Ovary (tissue), 9 donors: ENCODE data around the gene PERP. TPM values are rescaled to one million over a fixed set of nuclear protein-coding genes. Genes with fewer than 3 reads are reported as not detected.
A peak's percentile ranks its signal among the peaks of the same experiment; 100 is the strongest.

ENCODE experiments used
- DNase-seq, 5 donors: peaks; one replicate each; pipeline ENCODE4 v3.0.0-alpha.2; 2019 to 2020
- H3K27ac ChIP-seq, 2 donors: fragments of 200-600 bp; one replicate each; pipeline versions ENCODE4 v1.5.1 to v1.8.0; 2019 to 2022
- H3K27me3 ChIP-seq: fragments of 200-600 bp; one replicate; pipeline ENCODE4 v1.8.0; 2022
- H3K36me3 ChIP-seq: fragments of 200-600 bp; sonication (generic); one replicate; pipeline ENCODE4 v1.5.1; 2019
- H3K4me1 ChIP-seq: one replicate; pipeline ENCODE4 v1.8.1; 2013; ENCODE audit warnings: mild to moderate bottlenecking, moderate library complexity; ENCODE audit not compliant: insufficient read depth
- H3K4me3 ChIP-seq: fragments of 200-600 bp; sonication (generic); one replicate; pipeline ENCODE4 v1.5.1; 2017
- H3K9me3 ChIP-seq, 2 donors: fragments of 200-600 bp in 1 of 2; sonication (generic) in 1 of 2; one replicate each; pipeline versions ENCODE4 v1.5.1 to v1.8.1; 2013 to 2019; ENCODE audit warnings: mild to moderate bottlenecking in 1 of 2, moderate library complexity in 1 of 2
- EP300 ChIP-seq: sonication (generic); formaldehyde crosslinking; IDR thresholded peaks from one replicate; pipeline ENCODE4 v1.6.1; 2017; ENCODE audit warnings: antibody characterized with exemption
- POLR2A ChIP-seq: fragments of 450-650 bp; IDR thresholded peaks from one replicate; pipeline ENCODE4 v1.6.1; 2017; ENCODE audit warnings: antibody characterized with exemption, mild to moderate bottlenecking, moderate library complexity
- WGBS, 3 donors: extraction: QIAGEN DNeasy Blood & Tissue Kit in 1 of 3; methylation state at CpG; one replicate each; pipeline versions ENCODE4 v1.1.5 to v1.1.7; 2013 to 2017; 5-methylcytosine and 5-hydroxymethylcytosine counted together
- intact Hi-C, 4 donors: fragments of 100-400 bp; cut with DNase I; formaldehyde crosslinking; loops; one replicate each; pipeline versions ENCODE4 v1.11.0 to v1.15.1; 2022 to 2023
- polyA plus RNA-seq, 2 donors: library from polyadenylated mRNA; stranded (reverse); fragments of 200-250 nt in 1 of 2; fragments of 350-450 nt in 1 of 2; fragmentation: Illumina TruSeq in 1 of 2; extraction: RNeasy Lipid Tissue Mini Kit (QIAGEN cat#74804) in 1 of 2; gene quantifications; one replicate each; pipeline ENCODE4 v1.2.3, GENCODE V29; 2013 to 2014
- total RNA-seq, 7 donors: library from RNA; depleted of rRNA in 2 of 7; stranded (reverse); fragments of >200 nt in 2 of 7; fragmentation: NEBNext Ultra II Directional in 3 of 7; extraction: Animal tissue kit (Norgen Biotek cat#: 25700) in 3 of 7; gene quantifications; one replicate each; pipeline versions ENCODE4 v1.1.0 to v1.2.4, GENCODE V29; 2016 to 2023
- TF ChIP-seq, protein P1 (sequence below), 3 donors: fragments of 450-650 bp in 2 of 3; fragments of 200-600 bp in 1 of 3; IDR thresholded peaks; one replicate each; pipeline versions ENCODE4 v1.5.1 to v1.8.0; 2016 to 2022; ENCODE audit warnings: antibody characterized with exemption in 3 of 3, mild to moderate bottlenecking in 1 of 3
- donor health status: DM: no; HTN: no; CAD: no; lungs with moderate emphysema.
- donor health status: DM: no; HTN: no; CAD: no.
- donor health status: Bipolar disorder and iron deficiency.
- donor health status: DM: yes; HTN: yes; CAD: no.
- donor health status: DM: no; HTN: no; CAD: no.
- donor health status: DM: yes; HTN: yes; CAD: no.

The PERP gene
- total and polyA plus RNA-seq, 9 donors = 3.1 to 56.2 (median 7.8) TPM

DNA sequence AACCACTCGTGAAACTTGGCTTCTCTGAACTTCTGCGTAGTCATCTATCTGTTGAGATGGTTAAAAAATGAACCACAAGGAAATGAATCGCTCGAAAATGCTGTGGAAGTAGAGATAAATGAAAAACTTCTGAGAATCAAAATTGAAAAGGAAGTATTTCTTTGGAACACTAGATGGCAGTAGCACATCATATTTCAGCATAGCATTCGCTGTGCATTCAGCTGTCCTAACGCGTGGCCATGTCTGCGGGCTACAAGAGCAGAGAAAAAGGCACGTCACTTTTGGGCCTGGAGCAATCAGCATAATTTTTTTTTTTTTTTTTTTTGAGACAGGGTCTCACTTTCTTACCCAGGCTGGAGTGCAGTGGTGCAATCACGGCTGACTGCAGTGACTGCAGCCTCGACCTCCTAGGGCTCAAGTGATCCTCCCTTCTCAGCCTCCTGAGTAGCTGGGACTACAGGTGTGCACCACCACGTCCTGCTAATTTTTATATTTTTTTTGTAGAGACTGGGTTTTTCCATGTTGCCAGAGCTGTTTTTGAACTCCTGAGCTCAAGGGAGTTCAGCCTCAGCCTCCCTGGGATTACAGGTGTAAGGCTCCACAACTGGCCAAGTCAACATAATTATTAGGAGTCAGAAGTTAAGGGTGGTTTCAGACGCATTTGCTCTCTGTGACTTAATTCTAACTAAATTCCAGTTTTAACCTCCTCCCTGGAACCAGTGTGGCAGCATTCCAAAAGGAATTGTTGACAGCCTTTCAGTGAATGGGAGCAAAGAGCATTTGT lies 8.8 kb upstream of the PERP start:
- Histone ChIP-seq H3K27ac (no peak overlapping the region), H3K9me3 (no peaks in the 10 kb centered on the region)
- peak; percentile 19 to 45 (median 38) for DNase-seq

DNA sequence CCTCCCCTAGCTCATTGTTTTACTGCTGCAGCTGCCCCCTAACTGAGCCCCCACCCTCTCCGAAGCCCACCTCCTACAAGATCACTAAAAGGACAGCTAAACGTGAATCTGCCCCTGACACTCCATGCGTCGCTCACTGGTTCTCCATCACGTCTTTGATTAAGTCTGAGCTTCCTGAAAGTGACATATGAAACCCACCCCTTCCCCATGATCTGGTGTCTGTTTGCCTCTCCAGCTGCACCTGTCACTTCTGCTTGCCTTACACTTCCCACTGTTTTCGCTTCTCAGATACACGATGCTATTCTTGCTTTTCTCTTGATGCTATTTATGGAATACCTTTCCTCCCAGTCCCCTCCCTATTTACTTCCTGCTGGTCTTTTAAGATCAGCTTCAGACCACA lies 8.0 kb upstream of the PERP start:
- TF ChIP-seq, protein P1, sequence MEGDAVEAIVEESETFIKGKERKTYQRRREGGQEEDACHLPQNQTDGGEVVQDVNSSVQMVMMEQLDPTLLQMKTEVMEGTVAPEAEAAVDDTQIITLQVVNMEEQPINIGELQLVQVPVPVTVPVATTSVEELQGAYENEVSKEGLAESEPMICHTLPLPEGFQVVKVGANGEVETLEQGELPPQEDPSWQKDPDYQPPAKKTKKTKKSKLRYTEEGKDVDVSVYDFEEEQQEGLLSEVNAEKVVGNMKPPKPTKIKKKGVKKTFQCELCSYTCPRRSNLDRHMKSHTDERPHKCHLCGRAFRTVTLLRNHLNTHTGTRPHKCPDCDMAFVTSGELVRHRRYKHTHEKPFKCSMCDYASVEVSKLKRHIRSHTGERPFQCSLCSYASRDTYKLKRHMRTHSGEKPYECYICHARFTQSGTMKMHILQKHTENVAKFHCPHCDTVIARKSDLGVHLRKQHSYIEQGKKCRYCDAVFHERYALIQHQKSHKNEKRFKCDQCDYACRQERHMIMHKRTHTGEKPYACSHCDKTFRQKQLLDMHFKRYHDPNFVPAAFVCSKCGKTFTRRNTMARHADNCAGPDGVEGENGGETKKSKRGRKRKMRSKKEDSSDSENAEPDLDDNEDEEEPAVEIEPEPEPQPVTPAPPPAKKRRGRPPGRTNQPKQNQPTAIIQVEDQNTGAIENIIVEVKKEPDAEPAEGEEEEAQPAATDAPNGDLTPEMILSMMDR (IDR thresholded peaks at IDR 0.05) = no peak
- TF ChIP-seq EP300 = no peak
- TF ChIP-seq POLR2A = no peak
- Histone ChIP-seq H3K4me3 (no peak overlapping the region), H3K9me3 (no peaks in the 10 kb centered on the region), H3K4me1 (no peaks in the 10 kb centered on the region), H3K27ac (no peak overlapping the region), H3K27me3 (no peaks in the 10 kb centered on the region), H3K36me3 (no peaks in the 10 kb centered on the region)
- WGBS, 3 donors = 36 to 44% (median 40%) methylated on average over 7 of the region's 7 CpGs
- intact Hi-C loops = loop anchor here in 3 of 4 donors (1.0 to 10.0 kb wide), 5 partner anchors 16 to 480 kb away; partner anchors contain the start of gene HEBP2 (in 1 of the 3)
- no peak for DNase-seq

More for the DNA sequence above, 8.8 kb upstream of the PERP start:
- Histone ChIP-seq H3K4me3 (no peak overlapping the region), H3K27me3 (no peaks in the 10 kb centered on the region), H3K36me3 (no peaks in the 10 kb centered on the region), H3K4me1 (no peaks in the 10 kb centered on the region)
- intact Hi-C loops = loop anchor here (1.0 to 10.0 kb wide), 6 partner anchors 17 to 479 kb away; partner anchors contain the start of gene HEBP2 (in 1 of the 4)
- TF ChIP-seq POLR2A = no peak
- TF ChIP-seq, protein P1 (IDR thresholded peaks at IDR 0.05) = peak; percentile 42 to 80 (median 59)
- TF ChIP-seq EP300 = no peak
- WGBS, 3 donors = 11 to 20% (median 15%) methylated on average over 13 of the region's 13 CpGs

DNA sequence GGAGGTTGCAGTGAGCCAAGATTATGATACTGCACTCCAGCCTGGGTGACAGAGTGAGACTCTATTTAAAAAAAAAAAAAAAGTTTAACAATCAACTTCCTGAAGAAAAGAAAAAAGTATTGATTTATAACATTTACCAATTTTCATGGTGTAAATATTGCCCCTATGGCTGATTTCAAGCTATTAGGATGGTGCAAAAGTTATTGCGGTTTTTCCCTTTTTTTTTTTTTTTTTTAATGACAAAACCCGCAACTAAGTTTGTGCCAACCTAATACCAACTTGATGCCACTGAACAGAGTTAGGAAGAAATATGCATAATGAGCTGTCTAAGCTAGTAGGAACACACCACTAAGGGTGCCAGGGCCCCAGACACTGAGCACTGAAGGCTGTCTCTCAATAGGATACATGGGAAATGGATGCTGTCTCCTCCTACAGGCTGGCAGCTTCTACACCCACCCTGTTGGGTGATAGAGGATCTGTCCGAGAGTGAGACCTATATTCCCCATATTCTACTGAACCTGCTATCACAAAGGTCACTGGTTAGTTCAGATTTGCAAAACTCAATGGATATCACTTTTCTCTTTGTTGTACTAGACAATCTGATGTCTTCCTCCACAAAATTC lies 6.5 kb upstream of the PERP start:
- TF ChIP-seq POLR2A (no peak), EP300 (no peak)
- TF ChIP-seq, protein P1 (IDR thresholded peaks at IDR 0.05) = no peak
- no peaks in the 10 kb centered on the region for H3K36me3 ChIP-seq
- H3K4me3 ChIP-seq = no peak overlapping the region
- WGBS, 3 donors = 60 to 80% (median 80%) methylated on average over 3 of the region's 3 CpGs
- no peak overlapping the region for H3K27ac ChIP-seq
- DNase-seq = no peak
- H3K27me3 ChIP-seq = no peaks in the 10 kb centered on the region
- intact Hi-C loops = loop anchor here in 3 of 4 donors (5.0 to 10.0 kb wide), 5 partner anchors 291 to 481 kb away; partner anchors contain the start of gene HEBP2 (in 1 of the 3)
- H3K9me3 ChIP-seq = no peaks in the 10 kb centered on the region
- no peaks in the 10 kb centered on the region for H3K4me1 ChIP-seq

DNA sequence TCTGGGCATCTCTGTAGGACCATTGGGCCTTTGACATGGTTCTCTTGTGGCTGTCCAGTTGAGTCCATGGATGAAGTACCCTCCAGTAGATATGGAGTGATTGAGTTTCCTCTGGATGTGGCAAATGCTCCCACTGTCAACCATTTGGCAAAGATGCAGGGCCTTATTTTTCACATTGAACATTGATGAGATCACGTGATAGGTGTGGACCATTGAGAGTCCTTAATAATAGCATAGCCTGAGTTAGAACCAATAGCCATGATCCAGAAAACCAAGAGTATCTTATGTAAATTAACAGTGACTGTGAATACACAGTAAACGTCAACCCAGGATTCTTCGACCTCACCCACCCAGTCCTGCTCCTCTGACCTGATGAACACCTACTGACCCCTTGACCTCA lies 3.0 kb upstream of the PERP start:
- TF ChIP-seq, protein P1 (IDR thresholded peaks at IDR 0.05) = no peak
- TF ChIP-seq EP300 (no peak), POLR2A (no peak)
- no peaks in the 10 kb centered on the region for H3K9me3 ChIP-seq
- DNase-seq = no peak
- 62 to 81% (median 65%) methylated on average over 3 of the region's 3 CpGs for WGBS, 3 donors
- intact Hi-C loops = loop anchor here in 3 of 4 donors (5.0 to 10.0 kb wide), 5 partner anchors 295 to 485 kb away; partner anchors contain the start of gene HEBP2 (in 1 of the 3)
- H3K4me1 ChIP-seq = peaks cover 1% of the 10 kb centered on the region
- no peak overlapping the region for H3K27ac ChIP-seq
- no peaks in the 10 kb centered on the region for H3K27me3 ChIP-seq
- no peak overlapping the region for H3K4me3 ChIP-seq
- H3K36me3 ChIP-seq = no peaks in the 10 kb centered on the region
